GM19468 (cell line): ENCODE measurements around the gene DUSP12.
A peak's percentile ranks its signal among the peaks of the same experiment; 100 is the strongest.
"Not testable (repeated sequence)": the region's sequence is repeated elsewhere in the genome, so short reads cannot be mapped to it uniquely, and the experiment has no call there.

Source experiments
- ATAC-seq: cut with Tn5 transposase; IDR thresholded peaks from one replicate; pipeline ENCODE4 v1.9.1; 2021; ENCODE audit warnings: mild to moderate bottlenecking, moderate library complexity, moderate number of reproducible peaks; ENCODE audit not compliant: unreplicated experiment; ENCODE audit errors: extremely low read depth

DUSP12 gene

GRCh38 chr1:161768461-161768860 is 18.9 kb downstream of the DUSP12 start:
- no peak for ATAC-seq

DNA sequence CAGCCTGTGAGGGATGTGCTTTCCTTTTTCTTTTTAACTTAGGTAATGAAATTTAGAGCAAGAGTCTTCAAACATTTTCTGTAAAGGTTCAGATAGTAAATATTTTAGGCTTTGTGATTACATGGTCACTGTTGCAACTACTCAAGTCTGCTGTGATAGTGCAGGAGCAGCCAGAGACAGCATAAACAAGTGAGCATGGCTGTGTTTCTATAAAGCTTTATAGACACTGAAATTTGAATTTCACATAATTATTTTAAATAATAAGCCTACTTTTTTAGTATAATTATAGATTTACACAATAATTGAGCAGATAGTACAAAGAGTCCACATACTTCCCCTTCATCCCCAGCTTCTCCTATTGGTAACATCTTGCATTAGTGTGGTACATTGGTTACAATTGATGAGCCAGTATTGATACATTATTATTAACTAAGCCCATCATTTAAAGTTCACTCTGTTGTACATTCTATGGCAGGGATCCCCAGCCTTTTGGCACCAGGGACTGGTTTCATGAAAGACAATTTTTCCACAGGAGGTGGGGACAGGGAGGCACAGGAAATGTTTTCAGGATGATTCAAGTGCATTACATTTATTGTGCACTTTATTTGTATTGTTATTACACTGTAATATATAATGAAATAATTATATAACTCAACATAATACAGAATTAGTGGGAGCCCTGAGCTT is 19.5 kb downstream of the DUSP12 start:
- no peak for ATAC-seq

DNA sequence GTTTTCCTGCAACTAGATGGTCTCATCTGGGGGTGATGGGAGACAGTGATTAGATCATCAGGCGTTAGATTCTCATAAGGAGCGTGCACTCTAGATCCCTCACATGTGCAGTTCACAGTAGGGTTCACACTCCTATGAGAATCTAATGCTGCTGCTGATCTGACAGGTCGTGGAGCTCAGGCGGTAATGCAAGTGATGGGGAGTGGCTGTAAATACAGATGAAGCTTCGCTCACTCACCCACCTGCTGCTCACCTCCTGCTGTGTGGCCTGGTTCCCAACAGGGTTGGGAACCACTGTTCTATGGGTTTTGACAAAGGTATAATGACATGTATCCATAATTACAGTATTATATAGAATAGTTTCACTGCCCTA is 20.1 kb downstream of the DUSP12 start:
- not testable (repeated sequence) for ATAC-seq

DNA sequence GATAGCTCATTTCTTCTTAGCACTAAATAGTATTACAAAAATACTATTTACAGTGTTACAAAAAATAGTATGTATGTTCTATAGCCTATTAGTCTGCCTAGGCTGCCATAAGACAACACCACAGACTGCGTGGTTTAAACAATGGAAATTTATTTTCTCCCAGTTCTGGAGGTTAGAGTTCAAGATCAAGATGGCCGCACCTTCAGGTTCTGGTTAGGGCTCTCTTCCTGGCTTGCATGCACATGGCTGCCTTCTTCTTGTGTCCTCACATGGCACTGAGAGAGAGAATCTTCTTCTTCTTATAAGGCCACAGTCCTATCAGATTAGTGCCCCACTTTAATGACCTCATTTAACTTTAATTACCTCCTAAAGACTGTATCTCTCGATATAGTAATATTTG is 20.7 kb downstream of the DUSP12 start:
- ATAC-seq = no peak

DNA sequence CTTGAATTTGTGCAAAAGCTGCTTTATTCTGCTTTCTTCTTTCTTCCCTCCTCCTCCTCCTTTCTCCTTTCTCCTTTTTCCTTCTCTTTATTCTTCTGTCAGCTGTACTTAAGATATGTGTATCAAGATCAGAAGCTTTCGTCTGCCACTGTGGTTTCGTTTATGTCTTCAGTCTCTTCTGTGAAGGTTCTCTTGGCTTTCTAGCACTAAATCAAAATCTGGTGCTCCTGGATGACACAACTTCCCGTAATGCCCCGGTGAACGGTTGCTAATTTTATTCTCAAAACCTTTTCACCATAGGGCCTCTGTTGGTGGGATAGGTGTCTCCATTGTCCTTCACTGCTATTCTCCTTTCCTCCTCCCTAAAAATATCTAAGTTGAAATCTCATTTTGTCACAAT is 21.6 kb downstream of the DUSP12 start:
- no peak for ATAC-seq

DNA sequence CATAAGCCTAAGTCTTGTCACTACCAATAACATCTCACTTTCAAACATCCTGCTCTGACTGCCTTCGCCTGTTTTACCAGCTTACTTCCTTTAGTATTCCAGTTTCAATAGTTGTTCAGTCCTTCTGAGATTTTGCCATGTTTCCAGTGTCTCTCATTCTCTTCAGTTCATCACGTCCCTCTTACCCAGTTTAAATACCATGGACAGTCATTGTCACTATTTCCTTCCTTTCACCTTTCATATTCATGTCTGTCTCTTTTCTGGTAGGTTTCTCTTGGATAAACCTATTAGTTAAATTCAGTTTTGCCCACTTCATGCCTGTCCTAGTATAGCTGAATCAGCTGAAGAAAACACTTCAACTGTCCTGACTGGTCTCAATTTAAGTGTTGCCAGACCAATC is 22.4 kb downstream of the DUSP12 start:
- no peak for ATAC-seq

DNA sequence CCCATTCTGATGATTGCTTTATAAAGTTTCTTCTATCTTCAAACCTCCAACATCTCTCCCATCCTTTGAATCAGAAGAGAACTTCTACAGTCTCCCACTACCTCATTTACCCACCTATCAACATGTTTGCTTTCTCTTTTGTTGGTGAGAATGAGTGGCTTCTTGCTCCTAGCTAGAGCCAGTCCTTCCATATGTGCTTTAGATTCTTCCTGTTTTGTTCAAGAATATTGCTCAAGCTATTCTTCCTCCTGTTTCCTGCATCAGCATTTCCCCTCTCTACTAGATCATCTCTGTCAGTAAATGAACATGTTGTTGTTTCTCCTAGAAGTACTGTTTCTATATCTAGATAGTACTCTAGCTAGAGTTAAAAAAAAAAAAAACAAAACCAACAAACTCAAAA is 22.8 kb downstream of the DUSP12 start:
- no peak for ATAC-seq

DNA sequence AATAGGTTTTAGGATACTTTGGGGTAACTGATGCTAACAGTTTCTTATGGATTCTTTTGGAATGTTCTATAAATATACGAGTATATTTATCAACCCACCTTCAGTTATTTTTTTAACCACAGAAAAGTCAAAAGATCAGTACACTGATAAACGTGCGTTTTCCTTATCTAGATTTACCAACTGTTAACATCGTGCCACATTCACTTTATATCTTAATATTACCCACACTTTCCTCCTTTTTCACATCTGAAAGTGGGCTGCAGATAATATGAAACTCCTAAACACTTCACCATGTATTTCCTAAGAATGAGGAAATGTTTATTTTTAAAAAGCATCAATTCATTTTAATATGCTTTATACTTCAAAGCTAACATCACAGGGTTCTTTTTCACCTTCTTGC is 24.2 kb downstream of the DUSP12 start:
- ATAC-seq = no peak

- no peak for ATAC-seq
Measured at GRCh38 chr1:161777261-161777660, 27.7 kb downstream of the DUSP12 start.

- no peak for ATAC-seq
Measured at GRCh38 chr1:161778522-161778921, 28.9 kb downstream of the DUSP12 start.

- no peak for ATAC-seq
Measured at GRCh38 chr1:161779393-161779792, 29.8 kb downstream of the DUSP12 start.

DNA sequence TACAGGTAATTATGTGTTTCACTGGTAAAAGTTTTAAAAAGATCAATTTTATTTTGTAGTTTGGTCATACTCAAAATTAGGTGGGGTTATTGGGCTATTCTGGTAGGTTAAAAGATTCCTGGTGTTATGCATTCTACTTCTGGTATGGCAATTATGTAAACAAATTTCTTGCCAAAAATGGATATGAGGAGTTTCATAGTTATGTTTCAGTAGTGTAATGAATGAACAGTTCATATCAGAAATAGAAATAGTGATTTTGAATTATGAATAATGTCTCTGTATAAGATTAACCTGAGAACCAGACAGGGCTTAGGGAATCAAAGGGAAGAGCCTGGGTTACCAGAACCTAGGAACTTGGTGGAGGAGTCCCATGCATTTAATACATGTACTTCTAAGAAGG is 32.4 kb downstream of the DUSP12 start:
- peak; percentile 61 for ATAC-seq

GRCh38 chr1:161782886-161783285 is 33.3 kb downstream of the DUSP12 start:
- ATAC-seq = no peak

GRCh38 chr1:161784968-161785367 is 35.4 kb downstream of the DUSP12 start:
- no peak for ATAC-seq

DNA sequence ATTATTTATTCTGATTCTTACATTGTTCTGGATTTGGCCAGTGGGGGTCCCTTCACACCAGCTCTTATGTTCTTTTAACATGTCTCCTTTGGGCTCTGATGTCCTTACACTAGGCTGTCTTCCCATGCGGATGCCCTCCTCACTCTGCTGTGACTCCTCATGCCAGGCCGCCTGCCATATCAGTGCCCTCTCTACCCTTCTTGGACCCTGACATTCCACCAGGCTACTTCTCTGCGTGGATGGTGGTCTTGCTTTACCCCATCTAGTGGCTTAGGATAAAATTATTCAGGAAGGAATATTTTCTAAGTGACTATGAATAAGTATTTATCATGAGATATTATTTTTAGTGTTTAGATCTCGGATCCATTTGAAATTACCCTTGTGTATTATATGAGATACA is 37.8 kb downstream of the DUSP12 start:
- ATAC-seq = no peak

DNA sequence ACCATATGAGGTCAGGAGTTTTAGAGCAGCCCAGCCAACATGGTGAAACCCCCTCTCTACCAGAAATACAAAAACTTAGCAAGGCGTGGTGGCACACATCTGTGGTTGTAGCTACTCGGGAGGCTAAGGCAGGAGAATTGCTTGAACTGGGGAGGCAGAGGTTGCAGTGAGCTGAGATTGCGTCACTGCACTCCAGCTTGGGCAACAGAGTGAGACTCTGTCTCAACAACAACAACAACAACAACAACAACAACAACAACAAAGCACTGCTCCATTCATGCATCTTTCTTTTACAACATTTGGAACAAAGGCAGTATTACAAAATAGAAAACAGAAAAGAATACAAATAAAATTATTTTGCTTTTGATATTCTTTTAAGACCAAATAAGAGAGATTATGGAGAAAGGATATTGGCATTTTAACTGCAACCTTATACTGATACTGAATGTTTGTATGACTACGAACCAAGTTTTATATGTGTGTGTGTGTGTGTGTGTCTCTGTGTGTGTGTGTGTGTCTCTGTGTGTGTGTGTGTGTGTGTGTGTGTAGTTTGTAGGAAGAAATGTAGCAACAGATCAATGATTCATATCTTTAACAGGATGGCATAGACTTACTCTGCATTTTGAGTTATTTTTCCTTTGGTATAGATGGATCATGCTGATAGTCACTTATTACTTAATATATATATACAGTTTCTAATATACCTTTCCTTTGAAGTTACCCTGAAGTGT is 41.2 kb downstream of the DUSP12 start:
- ATAC-seq = no peak

DNA sequence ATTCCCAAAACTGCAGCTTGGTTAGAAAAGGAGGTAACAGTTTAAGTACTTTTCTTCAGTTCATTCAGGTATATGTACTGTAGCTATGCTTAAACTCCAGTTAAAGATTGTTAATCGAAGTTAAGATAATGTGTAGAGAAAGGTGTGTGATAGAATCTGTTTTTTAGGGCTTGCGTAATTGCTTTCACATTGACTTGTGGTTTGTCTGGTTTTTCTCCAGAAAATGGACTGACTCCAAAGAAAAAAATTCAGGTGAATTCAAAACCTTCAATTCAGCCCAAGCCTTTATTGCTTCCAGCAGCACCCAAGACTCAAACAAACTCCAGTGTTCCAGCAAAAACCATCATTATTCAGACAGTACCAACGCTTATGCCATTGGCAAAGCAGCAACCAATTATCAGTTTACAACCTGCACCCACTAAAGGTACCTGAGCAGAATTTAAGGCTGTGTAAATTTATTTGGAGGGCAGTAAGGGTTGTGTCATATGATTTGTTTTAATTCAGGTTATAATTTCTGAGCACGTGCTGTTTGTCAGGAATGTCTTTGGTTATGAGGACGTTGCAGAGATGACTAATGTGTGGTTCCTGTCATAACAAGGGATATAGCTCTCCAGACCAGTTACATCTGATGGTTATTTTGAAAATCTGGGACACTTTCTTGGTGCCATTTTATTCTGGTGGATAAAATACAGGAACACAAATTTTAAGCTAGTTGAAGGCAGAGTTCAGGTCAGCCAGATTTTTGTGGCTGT is 42.5 kb downstream of the DUSP12 start:
- ATAC-seq = no peak

- ATAC-seq = no peak
Measured at GRCh38 chr1:161792740-161793139, 43.2 kb downstream of the DUSP12 start.

GRCh38 chr1:161799792-161800191 is 50.2 kb downstream of the DUSP12 start:
- no peak for ATAC-seq

DNA sequence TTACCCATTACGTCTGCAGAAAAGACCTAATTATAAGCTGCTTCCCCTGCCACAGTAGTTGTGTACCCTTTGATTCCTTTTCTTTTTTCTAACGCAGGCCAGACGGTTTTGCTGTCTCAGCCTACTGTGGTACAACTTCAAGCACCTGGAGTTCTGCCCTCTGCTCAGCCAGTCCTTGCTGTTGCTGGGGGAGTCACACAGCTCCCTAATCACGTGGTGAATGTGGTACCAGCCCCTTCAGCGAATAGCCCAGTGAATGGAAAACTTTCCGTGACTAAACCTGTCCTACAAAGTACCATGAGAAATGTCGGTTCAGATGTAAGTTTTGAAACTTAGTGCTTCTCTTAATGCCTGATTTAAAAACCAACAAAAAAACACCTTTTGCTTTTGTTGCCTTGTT is 52.4 kb downstream of the DUSP12 start:
- no peak for ATAC-seq

GRCh38 chr1:161803181-161803580 is 53.6 kb downstream of the DUSP12 start:
- ATAC-seq = no peak
